H54 (cell line): ENCODE data around the gene KRTAP1-1.
"Not testable (repeated sequence)": the region's sequence is repeated elsewhere in the genome, so short reads cannot be mapped to it uniquely, and the experiment has no call there.

ENCODE experiments used
- DNase-seq: peaks from one replicate; pipeline ENCODE4 v3.0.0; 2011; ENCODE audit warnings: low spot score, mixed read lengths; ENCODE audit not compliant: insufficient read length
- FAIRE-seq: peaks from 3 replicates; lab custom pipeline; 2011; peaks lifted over from hg19 to GRCh38; lab: Jason Lieb, UNC
- POLR2A ChIP-seq: IDR thresholded peaks from 2 replicates; pipeline ENCODE4 v1.6.1; 2011; ENCODE audit warnings: low read depth, mild to moderate bottlenecking, low read length

KRTAP1-1 gene

GRCh38 chr17:41042953-41043352 lies 1.7 kb upstream of the KRTAP1-1 start:
- FAIRE-seq = no peak
- DNase-seq = no peak
- no peak for TF ChIP-seq POLR2A

GRCh38 chr17:41037853-41038350 lies 3.3 kb downstream of the KRTAP1-1 start:
- no peak for DNase-seq
- TF ChIP-seq POLR2A = no peak
- no peak for FAIRE-seq

- FAIRE-seq, DNase-seq: not testable (repeated sequence)
Measured at GRCh38 chr17:41034346-41034935, 6.8 kb downstream of the KRTAP1-1 start, which contains the start of gene KRTAP1-3. TSS of gene KRTAP1-3 (minus strand) at chr17:41034874. CDS start at chr17:41034821, 53 bp downstream.

- no peak for TF ChIP-seq POLR2A
- DNase-seq (no peak), FAIRE-seq (no peak)
Measured at GRCh38 chr17:41029633-41030245, 11.5 kb downstream of the KRTAP1-1 start, which contains the start of gene KRTAP1-4. TSS of gene KRTAP1-4 (minus strand) at chr17:41030195. CDS start at chr17:41030078, 117 bp downstream.

GRCh38 chr17:41026715-41027471 lies 14.4 kb downstream of the KRTAP1-1 start, which contains the start of gene KRTAP1-5:
TSS of gene KRTAP1-5 (minus strand) at chr17:41027208. CDS start at chr17:41027155, 53 bp downstream.
- TF ChIP-seq POLR2A = no peak
- FAIRE-seq (no peak), DNase-seq (no peak)

- FAIRE-seq (no peak), DNase-seq (no peak)
- TF ChIP-seq POLR2A = no peak
Measured at GRCh38 chr17:41024697-41025096, 16.6 kb downstream of the KRTAP1-1 start.

- FAIRE-seq = no peak
- no peak for DNase-seq
- TF ChIP-seq POLR2A = no peak
Measured at GRCh38 chr17:41020336-41020735, 20.9 kb downstream of the KRTAP1-1 start.

GRCh38 chr17:41019415-41019814 lies 21.8 kb downstream of the KRTAP1-1 start:
- TF ChIP-seq POLR2A = no peak
- DNase-seq = no peak
- FAIRE-seq = no peak

- TF ChIP-seq POLR2A = no peak
- FAIRE-seq = no peak
- no peak for DNase-seq
Measured at GRCh38 chr17:41018541-41018940, 22.7 kb downstream of the KRTAP1-1 start.

- TF ChIP-seq POLR2A = no peak
- FAIRE-seq (no peak), DNase-seq (no peak)
Measured at GRCh38 chr17:41016578-41017215, 24.6 kb downstream of the KRTAP1-1 start.

GRCh38 chr17:41015454-41015853 lies 25.8 kb downstream of the KRTAP1-1 start:
- TF ChIP-seq POLR2A = no peak
- FAIRE-seq = no peak
- DNase-seq = no peak

GRCh38 chr17:41013606-41014005 lies 27.6 kb downstream of the KRTAP1-1 start:
- no peak for DNase-seq

GRCh38 chr17:41013181-41013580 lies 28.1 kb downstream of the KRTAP1-1 start:
- DNase-seq = no peak
- no peak for TF ChIP-seq POLR2A
- peak; percentile 70 for FAIRE-seq

More at GRCh38 chr17:41013606-41014005, 27.6 kb downstream of the KRTAP1-1 start:
- no peak for FAIRE-seq
- no peak for TF ChIP-seq POLR2A
